Epithelial cell of prostate (primary cell): Measurements from ENCODE around the gene PRDM16.

ENCODE experiments used
- DNase-seq: peaks from one replicate; pipeline ENCODE4 v3.0.0-alpha.2; 2011; ENCODE audit warnings: low read depth, low spot score
- H3K27ac ChIP-seq: fragments of 450-650 bp; 2 replicates; pipeline ENCODE4 v1.5.1; 2017; ENCODE audit warnings: mild to moderate bottlenecking

The PRDM16 gene

GRCh38 chr1:3405491-3405890, 336.5 kb downstream of the PRDM16 start:
- DNase-seq: no peak
- no peak overlapping the region for H3K27ac ChIP-seq

GRCh38 chr1:3405974-3406867, 337.2 kb downstream of the PRDM16 start:
- DNase-seq: no peak
- H3K27ac ChIP-seq: no peak overlapping the region

GRCh38 chr1:3407021-3407420, 338.0 kb downstream of the PRDM16 start:
- H3K27ac ChIP-seq: no peak overlapping the region
- DNase-seq: no peak

GRCh38 chr1:3408751-3409266, 339.8 kb downstream of the PRDM16 start:
- no peak for DNase-seq
- H3K27ac ChIP-seq: no peak overlapping the region

- no peak for DNase-seq
These were observed 340.6 kb downstream of the PRDM16 start for GRCh38 chr1:3409366-3410141.

DNA sequence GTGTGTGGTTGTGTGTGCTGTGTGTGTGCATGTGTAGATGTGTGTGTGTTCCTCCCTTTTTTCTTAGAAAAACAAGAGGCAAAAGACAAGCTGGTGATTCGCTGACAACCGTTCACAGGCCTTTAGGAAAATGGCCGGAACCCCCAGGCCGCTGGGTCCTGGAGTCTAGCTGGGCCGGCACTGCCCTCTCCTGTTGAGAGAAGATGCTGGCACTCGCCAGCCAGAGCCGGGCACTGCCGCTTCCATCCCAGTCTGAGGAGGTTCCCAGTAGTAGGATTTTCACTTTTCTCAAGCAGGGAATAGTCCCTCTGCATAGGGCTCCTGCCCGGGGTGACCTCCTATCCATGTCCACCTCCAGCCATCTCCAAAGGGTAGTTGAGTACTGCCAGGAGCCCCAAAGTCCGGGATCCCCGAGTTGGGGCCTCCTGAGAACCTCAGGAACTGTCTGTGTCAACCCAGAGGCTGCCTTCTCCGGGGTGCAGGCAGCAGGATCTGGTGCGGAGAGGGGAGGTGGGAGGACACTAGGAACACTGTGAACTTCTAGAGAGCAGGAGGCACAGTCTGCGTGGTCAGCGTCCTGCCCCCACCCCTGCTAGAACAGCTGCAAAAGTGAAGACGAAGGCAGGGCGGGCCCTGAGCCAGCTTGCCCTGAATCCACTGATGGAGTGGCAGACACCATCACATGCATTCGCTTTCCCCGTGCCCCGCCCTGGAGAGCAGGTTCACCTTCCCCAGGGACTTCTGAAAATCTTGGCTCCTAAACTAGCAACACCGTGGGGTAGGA, 341.3 kb downstream of the PRDM16 start:
- no peak overlapping the region for H3K27ac ChIP-seq
- DNase-seq: no peak

More at GRCh38 chr1:3409366-3410141, 340.6 kb downstream of the PRDM16 start:
- no peak overlapping the region for H3K27ac ChIP-seq

DNA sequence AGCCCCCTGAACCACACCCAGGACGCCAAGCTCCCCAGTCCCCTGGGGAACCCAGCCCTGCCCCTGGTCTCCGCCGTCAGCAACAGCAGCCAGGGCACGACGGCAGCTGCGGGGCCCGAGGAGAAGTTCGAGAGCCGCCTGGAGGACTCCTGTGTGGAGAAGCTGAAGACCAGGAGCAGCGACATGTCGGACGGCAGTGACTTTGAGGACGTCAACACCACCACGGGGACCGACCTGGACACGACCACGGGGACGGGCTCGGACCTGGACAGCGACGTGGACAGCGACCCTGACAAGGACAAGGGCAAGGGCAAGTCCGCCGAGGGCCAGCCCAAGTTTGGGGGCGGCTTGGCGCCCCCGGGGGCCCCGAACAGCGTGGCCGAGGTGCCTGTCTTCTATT, 342.8 kb downstream of the PRDM16 start:
- no peak overlapping the region for H3K27ac ChIP-seq
- DNase-seq: no peak

DNA sequence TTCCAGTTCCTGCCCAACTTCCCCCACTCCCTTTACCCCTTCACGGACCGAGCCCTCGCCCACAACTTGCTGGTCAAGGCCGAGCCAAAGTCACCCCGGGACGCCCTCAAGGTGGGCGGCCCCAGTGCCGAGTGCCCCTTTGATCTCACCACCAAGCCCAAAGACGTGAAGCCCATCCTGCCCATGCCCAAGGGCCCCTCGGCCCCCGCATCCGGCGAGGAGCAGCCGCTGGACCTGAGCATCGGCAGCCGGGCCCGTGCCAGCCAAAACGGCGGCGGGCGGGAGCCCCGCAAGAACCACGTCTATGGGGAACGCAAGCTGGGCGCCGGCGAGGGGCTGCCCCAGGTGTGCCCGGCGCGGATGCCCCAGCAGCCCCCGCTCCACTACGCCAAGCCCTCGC, 343.4 kb downstream of the PRDM16 start:
- H3K27ac ChIP-seq: no peak overlapping the region
- DNase-seq: no peak

- no peak for DNase-seq
- H3K27ac ChIP-seq: no peak overlapping the region
These were observed 345.1 kb downstream of the PRDM16 start for GRCh38 chr1:3413975-3414710.

- DNase-seq: no peak
These were observed 346.5 kb downstream of the PRDM16 start for GRCh38 chr1:3415260-3416090.

DNA sequence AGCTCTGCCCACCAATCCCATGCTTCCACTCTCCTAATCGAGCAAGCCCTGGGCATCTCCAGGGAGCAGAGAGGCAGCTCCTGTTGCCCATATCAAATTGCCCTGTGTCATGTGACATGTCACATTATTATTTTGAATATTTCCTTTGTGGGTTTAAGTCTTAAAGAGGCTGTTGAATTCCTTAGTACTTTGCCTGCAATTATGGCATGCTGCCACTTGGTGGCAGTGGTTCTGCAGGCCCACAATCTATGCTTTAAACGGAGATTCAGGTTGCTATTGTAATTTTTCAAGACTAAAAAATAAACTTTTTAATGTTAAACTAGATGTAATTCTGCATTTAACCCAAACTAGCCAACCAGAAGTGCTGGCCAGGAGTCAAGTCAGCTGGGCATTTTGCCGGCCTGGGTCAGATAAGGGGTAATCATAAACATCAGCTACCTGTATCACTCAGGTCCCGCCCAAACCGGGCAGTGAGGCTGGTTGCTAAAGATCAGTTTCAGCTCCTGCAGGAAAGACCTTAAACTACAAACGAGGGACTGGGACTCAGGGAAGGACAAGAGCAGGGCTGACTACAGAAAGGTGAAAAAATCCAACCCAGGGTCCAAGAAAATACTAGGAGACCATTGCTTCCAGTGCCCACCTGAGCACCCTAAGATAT, 348.2 kb downstream of the PRDM16 start:
- H3K27ac ChIP-seq: no peak overlapping the region
- DNase-seq: no peak

More at GRCh38 chr1:3415260-3416090, 346.5 kb downstream of the PRDM16 start:
- H3K27ac ChIP-seq: no peak overlapping the region

DNA sequence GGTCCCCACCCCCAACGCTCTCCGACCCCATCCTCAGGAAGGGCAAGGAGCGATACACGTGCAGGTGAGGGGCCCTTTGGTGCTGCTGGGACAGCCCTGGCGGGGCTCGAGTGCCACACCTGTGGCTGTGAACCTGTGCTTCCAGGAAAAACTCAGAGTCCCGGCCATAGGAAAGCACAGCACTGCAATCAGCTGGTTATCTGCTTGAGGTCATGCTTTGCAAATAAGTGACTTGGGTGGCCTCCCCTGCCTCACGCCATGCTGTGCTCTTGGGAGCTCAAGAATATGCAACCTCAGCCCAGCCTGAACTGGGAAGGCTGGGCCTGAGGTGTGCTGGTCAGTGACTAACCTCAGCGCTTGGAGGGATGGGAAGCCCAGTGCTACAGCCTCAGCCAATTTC, 348.9 kb downstream of the PRDM16 start:
- DNase-seq: no peak
- H3K27ac ChIP-seq: no peak overlapping the region

- no peak for DNase-seq
- no peak overlapping the region for H3K27ac ChIP-seq
These were observed 349.6 kb downstream of the PRDM16 start for GRCh38 chr1:3418600-3418999.

DNA sequence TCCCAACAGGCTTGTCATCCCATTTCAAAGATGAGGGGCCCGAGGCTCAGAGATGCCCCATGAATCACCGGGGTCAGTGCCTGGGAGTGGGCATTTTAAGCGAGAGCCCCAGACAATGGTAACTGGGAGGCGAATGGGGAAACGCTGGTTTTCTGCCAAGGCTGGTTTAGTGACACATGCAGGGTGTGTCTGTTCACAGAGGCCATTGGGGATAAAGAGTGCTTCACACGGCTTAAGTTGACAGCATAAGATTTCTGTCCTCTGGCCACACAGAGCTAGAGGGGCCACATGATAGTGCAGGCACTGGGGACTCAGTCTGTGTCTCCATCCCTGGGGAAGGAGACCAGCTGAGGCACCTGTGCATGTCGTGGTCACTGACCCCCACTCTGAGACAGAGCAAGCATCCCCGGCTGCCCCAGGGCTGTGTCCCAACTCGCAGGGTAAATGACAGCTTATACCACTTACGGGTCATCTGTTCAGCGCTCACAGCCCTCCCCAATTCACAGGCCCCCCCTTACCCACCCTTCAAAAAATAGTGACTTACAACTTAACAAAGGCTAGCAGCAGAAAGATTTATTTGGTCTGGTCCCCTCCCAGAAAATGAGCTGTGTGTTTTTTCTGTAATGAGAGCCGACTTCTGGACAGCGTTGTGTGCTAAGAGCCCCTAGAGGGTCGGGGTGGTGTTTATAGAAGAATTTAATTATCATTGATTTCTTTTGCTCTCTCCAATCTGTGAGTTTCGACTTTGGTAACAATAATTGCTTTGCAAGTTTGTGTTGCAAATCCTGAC, 350.6 kb downstream of the PRDM16 start:
- no peak overlapping the region for H3K27ac ChIP-seq
- peak; percentile 5 for DNase-seq

- H3K27ac ChIP-seq: no peak overlapping the region
- no peak for DNase-seq
These were observed 351.4 kb downstream of the PRDM16 start for GRCh38 chr1:3420218-3420951.

GRCh38 chr1:3422638-3423037, 353.6 kb downstream of the PRDM16 start:
- H3K27ac ChIP-seq: no peak overlapping the region
- no peak for DNase-seq
